Stimulated activated CD8-positive, alpha-beta memory T cell treated with anti-CD3 and anti-CD28 coated beads, Interleukin-15, amount 100 ng/mL, for 24 hours (primary cell): ENCODE results near the gene BAD.

ENCODE experiments used
- DNase-seq: peaks from one replicate; pipeline ENCODE4 v3.0.0-alpha.2; 2020; ENCODE audit warnings: low read depth

Gene BAD

GRCh38 chr11:64229090-64229743 is 55.2 kb downstream of the BAD start:
- DNase-seq: no peak

GRCh38 chr11:64227405-64227956 is 57.0 kb downstream of the BAD start:
- DNase-seq: no peak

- no peak for DNase-seq
Observed at GRCh38 chr11:64226507-64227051, 57.9 kb downstream of the BAD start.

DNA sequence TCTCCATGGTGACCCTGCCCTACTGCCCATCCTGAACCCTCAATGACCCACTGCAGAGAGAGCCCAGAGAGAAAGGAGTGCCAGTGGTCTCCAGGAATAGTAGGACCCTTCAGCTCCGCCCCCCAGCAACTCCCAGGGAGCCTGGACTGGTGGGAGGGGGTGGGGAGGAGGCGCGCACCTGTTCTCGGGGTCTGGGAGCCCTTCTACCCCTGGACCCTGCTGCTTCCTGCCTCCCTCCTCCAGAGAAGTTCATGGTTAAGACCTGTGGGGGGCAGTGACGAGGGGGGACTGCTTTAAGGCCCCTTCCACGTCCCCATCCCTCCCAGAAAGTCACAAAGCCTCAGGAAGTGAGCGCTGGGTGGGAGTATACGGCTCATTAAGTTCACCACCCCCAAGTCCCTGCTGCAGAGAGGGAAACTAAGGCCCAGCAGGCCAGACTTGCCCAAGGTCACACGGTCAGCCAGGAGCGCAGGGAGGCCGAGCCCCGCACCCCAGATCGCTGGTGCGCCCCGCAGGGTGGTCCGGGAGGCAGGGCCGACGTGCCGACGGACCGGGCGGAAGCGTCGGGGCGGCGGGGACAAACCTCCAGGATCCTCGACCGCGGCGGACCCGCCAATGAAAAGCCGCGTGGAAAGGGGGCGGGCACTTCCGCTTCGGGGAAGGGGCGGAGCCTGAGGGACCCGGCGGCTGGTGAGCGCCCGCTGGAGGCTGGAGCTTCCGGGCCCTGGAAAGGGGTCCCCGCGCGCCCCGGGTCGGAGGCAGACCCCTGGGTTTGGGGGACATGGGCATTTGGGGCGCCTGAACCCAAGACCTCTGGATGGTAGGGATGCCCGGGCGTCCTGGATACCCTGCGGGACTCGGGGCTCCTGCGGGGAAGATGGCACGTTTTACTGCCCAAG is 58.6 kb downstream of the BAD start, which contains the start of the genes NUDT22 and TRPT1:
Gene NUDT22 (plus strand): TSS at position 667 of the 899 bp plus-strand sequence. CDS start 379 bp downstream, outside the sequence.
Gene TRPT1 (minus strand): TSS at position 579 of the 899 bp plus-strand sequence. CDS start 326 bp downstream, at position 253.
- DNase-seq: peak; percentile 93

GRCh38 chr11:64224891-64225607 is 59.4 kb downstream of the BAD start:
- no peak for DNase-seq

GRCh38 chr11:64224151-64224890 is 60.1 kb downstream of the BAD start:
- no peak for DNase-seq

- no peak for DNase-seq
Observed at GRCh38 chr11:64223001-64223651, 61.3 kb downstream of the BAD start.

GRCh38 chr11:64222651-64223000 is 61.8 kb downstream of the BAD start:
- no peak for DNase-seq

DNA sequence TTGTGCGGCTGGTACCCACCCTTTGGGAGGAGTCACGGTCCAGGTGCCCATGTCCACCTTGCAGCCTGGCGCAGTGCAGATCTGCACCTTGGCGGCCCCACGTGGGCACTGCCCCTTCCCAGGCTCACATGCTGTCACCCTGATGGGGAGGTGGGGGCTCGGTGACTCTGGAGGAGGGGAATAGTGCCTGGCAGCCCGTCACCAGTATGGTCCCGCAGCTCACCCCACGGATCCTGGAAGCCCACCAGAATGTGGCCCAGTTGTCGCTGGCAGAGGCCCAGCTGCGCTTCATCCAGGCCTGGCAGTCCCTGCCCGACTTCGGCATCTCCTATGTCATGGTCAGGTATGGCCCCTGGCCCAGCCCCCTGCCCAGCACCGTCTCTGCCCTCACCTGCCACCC is 63.7 kb downstream of the BAD start:
- DNase-seq: no peak

DNA sequence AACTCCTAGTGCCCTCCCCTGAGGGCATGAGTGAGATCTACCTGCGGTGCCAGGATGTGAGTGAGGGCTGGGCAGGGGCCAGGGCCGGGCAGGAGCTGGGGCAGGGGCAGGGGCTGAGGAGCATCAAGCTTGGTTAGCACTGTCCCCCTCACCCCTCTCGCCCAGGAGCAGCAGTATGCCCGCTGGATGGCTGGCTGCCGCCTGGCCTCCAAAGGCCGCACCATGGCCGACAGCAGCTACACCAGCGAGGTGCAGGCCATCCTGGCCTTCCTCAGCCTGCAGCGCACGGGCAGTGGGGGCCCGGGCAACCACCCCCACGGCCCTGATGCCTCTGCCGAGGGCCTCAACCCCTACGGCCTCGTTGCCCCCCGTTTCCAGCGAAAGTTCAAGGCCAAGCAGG is 64.2 kb downstream of the BAD start:
- no peak for DNase-seq
